Endometrial microvascular endothelial cells (primary cell): ENCODE data around the gene PRKCE. TPM values are rescaled to one million over a fixed set of nuclear protein-coding genes. Genes with fewer than 3 reads are reported as not detected.
"Not testable (repeated sequence)": the region's sequence is repeated elsewhere in the genome, so short reads cannot be mapped to it uniquely, and the experiment has no call there.

ENCODE experiments used
- in situ Hi-C: cut with HindIII; loops from 2 replicates; pipeline ENCODE4 v1.10.0; 2017; ENCODE audit warnings: low sequenced_read_pairs, low pct_unique_long_range_greater_than_20kb; ENCODE audit errors: inconsistent ontology term
- total RNA-seq: library from RNA; depleted of rRNA; stranded (reverse); fragments of >200 nt; gene quantifications from one replicate; pipeline ENCODE4 v1.2.3, GENCODE V29; 2015; ENCODE audit errors: inconsistent ontology term

PRKCE gene
- total RNA-seq, 1 donor from 2014 or later, result 155 TPM

DNA sequence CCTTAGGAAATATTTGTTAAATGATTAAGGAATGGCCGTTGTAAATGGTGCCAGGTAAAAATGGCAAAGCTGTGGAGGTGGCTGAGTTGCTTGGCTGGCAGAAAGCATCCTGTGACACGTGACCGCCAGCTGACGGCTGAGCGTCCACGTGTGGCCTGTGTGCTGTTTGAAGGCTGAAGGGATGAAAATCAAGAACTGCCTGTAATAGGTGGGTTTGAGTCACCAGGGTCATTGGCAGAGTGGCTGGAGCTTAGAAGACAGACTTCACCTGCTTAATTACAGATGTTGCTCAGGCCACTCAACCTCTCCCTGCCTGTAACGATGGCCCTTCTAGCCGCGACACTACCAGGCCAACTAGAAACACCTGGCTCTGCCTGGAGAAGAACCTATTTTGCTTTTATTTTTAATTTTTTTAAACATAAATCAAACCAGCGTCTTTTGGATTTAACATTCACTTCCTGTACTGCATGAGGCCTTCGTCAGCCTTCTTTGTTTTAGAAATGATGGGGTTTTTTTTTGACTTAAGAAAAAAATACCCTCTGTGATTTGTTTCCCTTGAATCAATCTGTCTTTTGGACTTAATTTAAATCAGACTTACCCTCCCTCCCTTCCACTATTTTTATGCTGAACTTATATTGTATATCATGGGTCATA lies 206.5 kb downstream of the PRKCE start:
- in situ Hi-C loops, result no loop called here

DNA sequence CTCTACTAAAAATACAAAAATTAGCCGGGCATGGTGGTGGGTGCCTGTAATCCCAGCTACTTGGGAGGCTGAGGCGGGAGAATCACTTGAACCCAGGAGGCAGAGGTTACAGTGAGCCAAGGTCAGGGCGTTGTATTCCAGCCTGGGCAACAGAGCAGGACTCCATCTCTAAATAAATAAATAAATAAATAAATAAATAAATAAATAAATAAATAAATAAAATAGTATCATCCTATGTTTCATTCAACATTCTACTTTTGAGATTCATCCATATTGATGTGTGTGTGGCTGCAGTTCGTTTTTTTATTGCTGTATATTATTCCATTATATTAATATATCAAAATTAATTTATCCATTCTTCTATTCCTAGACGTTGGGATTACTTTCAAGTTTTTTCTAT lies 207.4 kb downstream of the PRKCE start:
- in situ Hi-C loops, result not testable (repeated sequence)

GRCh38 chr2:45859682-45860081 lies 208.2 kb downstream of the PRKCE start:
- in situ Hi-C loops, result no loop called here

DNA sequence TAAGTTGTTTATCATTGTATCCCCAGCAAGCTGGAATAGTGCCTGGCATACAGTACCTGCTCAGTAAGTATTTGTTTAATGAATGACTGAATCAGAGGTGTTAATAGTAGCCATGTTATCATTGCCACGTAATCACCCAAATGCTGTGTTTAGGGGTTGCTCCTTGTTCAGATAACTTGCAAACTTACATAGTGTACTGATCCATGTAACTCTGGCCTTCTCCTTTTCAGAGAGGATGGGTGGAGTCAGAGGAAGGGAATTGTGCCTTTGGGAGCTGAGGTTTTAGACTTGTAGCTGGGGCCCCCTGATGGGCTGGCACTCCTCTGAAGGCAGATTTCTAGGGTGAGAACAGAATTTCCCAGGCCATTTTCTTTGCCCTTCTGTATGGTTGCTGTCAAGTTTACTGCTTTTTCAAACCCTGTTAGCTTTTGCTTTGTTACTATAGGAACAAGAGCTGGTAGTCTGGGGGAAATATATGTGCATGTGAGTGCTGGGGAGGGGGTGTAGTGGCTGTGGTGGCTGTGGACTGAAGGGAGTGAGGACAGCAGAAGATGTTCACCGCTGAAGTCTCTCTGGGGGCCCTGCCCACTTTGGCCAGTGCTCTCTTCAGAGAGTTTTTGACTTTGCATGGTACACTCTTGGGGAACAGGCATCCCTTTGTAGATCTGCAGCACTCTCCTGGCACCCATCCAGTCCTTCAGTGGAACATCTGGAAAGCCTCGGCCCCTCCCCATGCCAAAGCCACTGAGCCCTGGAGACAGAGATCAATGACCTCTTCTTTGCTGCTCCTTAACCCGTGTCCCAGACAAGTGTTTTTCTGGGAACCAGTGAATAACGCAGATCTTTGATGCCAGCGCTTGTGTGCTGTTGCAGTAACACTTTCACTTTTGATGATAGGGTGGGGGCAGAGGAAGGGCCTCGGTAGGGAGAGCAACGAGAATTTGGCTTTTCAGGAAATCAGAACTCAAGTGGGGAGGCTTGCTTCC lies 209.0 kb downstream of the PRKCE start:
- in situ Hi-C loops, result no loop called here

GRCh38 chr2:45862843-45863242 lies 211.4 kb downstream of the PRKCE start:
- in situ Hi-C loops, result no loop called here

- in situ Hi-C loops, result no loop called here
Measured at GRCh38 chr2:45864121-45864520, 212.6 kb downstream of the PRKCE start.

DNA sequence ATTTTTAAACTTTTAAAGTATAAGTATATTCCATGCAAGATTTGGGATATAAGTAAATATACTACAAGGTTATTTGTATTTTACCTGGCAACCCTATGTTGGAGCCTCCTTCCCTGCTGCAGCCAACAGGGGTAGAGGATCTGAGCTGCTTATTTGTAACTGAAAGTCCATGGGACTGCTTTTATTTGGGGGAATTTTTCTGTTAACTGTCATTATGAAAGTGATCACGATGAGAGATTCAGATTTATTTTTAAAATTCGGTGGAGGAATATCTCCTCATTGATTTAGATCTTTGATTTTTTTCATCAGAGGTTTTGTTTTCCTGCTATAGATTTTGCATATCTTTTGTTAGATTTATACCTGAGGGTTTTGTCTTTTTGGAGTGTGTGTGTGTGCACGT lies 215.9 kb downstream of the PRKCE start:
- in situ Hi-C loops, result no loop called here

GRCh38 chr2:45867800-45868199 lies 216.3 kb downstream of the PRKCE start:
- in situ Hi-C loops, result no loop called here

GRCh38 chr2:45869165-45869501 lies 217.7 kb downstream of the PRKCE start:
- in situ Hi-C loops, result no loop called here

- in situ Hi-C loops, result no loop called here
Measured at GRCh38 chr2:45871025-45871424, 219.6 kb downstream of the PRKCE start.

DNA sequence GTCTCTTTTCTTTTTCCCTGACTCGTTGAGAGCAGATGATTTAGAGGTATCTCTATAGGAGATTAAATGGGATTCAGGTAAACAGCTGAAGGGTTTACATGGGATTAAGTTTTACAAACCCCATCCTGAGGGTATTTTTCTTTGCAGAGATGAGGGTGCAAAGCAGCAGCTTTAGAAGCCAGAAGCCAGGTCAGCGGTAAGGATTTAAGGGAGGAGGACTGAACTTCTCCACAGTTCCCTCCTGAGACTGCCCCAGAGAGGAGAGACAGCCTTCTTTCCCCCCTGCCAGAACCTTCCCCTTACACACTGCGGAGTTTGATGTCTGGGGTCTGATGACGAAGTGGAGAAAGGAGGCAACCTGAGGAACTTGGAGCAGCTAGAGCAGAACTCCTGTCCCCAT lies 220.1 kb downstream of the PRKCE start:
- in situ Hi-C loops, result no loop called here

GRCh38 chr2:45872211-45872610 lies 220.7 kb downstream of the PRKCE start:
- in situ Hi-C loops, result no loop called here

DNA sequence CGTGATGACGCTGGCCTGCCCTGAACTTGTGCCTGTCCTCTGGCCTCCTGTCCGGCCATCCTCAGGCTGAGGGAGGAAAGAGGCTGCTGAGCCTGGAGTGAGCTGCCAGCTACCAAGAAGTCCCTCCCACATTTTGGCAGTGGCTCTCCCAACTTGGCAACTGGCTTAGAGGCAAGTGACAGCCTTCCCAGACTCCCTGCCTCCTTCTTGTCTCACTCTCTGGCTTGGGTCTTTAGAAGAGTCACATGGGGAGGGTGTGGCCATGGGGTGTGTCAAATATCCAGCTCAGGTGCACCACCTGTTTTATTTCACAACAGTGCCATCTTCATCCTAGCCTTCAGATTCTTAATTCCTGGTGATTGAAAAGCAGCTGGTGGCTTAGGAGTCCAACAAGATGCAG lies 222.9 kb downstream of the PRKCE start:
- in situ Hi-C loops, result no loop called here

- in situ Hi-C loops, result no loop called here
Measured at GRCh38 chr2:45876611-45877010, 225.1 kb downstream of the PRKCE start.

DNA sequence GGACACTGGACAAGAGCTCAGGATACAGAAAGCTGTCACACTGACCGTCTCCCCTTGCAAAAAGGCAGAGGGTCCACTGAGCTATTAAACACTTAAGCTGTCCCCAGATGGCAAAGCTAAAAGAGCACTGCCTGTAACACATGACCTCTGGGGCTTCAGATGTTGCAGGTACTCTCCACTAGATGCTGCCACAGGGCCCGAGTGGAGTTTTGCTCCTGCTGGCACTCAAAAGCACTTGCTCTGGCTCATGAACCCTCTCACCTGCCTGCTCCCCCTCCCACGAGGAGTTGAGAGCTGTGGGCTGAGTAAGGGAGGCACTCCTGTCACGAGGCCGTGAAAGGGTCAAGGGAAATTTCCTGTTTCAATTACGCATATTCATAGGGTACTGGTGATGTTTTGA lies 227.9 kb downstream of the PRKCE start:
- in situ Hi-C loops, result no loop called here

GRCh38 chr2:45879936-45880335 lies 228.5 kb downstream of the PRKCE start:
- in situ Hi-C loops, result no loop called here

DNA sequence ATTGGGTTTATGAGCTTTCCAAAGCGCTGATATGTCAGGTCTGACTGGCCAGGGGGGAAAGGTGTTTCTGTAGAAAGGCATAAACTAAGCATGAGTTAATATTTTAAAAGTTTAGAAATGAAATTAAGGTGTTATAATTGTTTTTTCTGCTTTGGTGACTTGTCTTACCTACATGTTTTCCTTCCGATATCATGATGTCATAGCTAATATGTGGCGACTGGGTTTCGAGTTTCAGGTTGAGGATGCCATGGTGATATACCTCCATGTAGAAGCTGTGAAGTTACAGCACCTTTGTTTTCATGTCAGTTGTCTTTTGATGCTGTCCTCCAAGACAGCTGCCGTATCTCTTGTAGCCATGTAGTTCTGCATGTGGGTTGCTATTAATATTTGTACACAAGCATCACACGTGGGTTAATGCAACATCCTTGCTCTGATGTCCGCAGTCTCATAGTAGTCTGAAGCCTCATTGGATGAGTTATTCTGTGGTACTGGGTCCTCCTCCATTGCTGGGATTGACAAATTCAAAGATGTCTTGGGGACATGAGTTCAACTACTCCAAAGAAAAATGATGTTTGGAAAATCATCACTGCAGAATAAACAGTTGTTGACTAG lies 230.6 kb downstream of the PRKCE start:
- in situ Hi-C loops, result no loop called here

DNA sequence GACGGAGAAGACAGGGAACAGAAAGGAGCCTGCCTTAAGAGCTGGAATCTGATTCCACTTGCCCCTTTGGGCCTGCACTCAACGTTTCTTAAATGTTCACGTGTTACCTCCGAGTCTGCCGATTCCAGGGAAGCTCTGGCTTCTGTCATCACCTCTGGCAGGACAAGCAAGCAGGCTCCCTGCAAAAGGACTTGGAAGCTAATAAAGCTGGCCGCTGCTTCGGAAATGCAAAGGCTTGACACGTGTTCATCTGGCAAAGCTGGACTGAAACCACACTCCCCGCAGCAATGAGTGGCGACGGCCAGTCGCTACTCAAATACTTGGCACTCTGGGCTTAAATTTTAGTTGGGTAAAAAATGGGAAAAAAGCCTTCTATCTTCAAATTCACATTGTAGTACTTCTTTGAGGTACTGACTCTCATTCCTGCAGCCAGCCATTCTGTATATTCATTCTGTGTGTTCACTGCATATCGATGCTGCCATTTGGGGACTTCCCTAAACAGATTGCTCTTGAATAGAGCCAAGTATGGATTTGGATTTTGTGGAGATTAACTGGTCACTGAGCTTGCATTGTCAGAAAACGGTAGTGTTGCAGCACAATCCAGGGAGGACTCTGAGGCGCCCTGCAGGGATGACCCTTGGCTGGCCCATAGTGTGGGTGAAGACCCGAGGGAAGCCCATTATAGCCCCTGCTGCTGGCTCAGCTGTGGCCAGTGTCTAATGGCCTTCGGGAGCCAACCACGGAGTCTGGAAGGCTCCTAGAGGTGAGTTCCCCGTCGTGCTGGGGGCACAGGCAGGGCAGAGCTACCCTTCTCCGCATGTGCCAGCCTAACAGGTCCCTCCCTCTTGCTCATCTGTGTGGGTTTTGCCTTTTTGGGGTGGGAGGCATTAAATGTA lies 231.5 kb downstream of the PRKCE start:
- in situ Hi-C loops, result no loop called here

GRCh38 chr2:45883603-45884000 lies 232.1 kb downstream of the PRKCE start:
- in situ Hi-C loops, result no loop called here
